Keratinocyte (primary cell): ENCODE results near the gene TRDN. TPM values are rescaled to one million over a fixed set of nuclear protein-coding genes. Genes with fewer than 3 reads are reported as not detected.

ENCODE experiments used
- DNase-seq: peaks from one replicate; pipeline ENCODE4 v3.0.0-alpha.2; 2011; ENCODE audit warnings: low read depth, missing footprints, low spot score
- FAIRE-seq: peaks from 2 replicates; lab custom pipeline; 2011; peaks lifted over from hg19 to GRCh38; lab: Jason Lieb, UNC
- H2AFZ ChIP-seq: 2 replicates; pipeline ENCODE4 v1.6.0; 2012; ENCODE audit warnings: low read length, control low read depth, inconsistent platforms; ENCODE audit not compliant: control insufficient read depth
- H3K27ac ChIP-seq: 2 replicates; pipeline ENCODE4 v1.5.1; 2011; ENCODE audit warnings: low read length; ENCODE audit not compliant: control insufficient read depth, insufficient read depth
- H3K27me3 ChIP-seq: 3 replicates; pipeline ENCODE4 v1.6.0; 2011; ENCODE audit warnings: low read length; ENCODE audit not compliant: control insufficient read depth, insufficient read depth; ENCODE audit errors: extremely low read depth
- H3K36me3 ChIP-seq, 2 experiments: 2 replicates in 1 of 2; 3 replicates in 1 of 2; pipeline ENCODE4 v1.5.1; 2011; ENCODE audit warnings: low read length in 2 of 2, mild to moderate bottlenecking in 1 of 2; ENCODE audit not compliant: control insufficient read depth in 2 of 2, insufficient read depth in 2 of 2; ENCODE audit errors: extremely low read depth in 1 of 2
- H3K4me1 ChIP-seq: 3 replicates; pipeline ENCODE4 v1.5.1; 2011; ENCODE audit warnings: low read length; ENCODE audit not compliant: control insufficient read depth, insufficient read depth; ENCODE audit errors: extremely low read depth
- H3K4me2 ChIP-seq: 3 replicates; pipeline ENCODE4 v1.6.0; 2011; ENCODE audit warnings: low read depth, low read length; ENCODE audit not compliant: control insufficient read depth, insufficient read depth; ENCODE audit errors: extremely low read depth
- H3K4me3 ChIP-seq, 3 experiments: fragments of 200-600 bp in 1 of 3; sonication (generic) in 1 of 3; 2 replicates in 2 of 3; 3 replicates in 1 of 3; pipeline ENCODE4 v1.5.1; 2011 to 2016; ENCODE audit warnings: low read length in 3 of 3, mild to moderate bottlenecking in 3 of 3, control low read depth in 2 of 3, inconsistent platforms in 1 of 3, low read depth in 1 of 3, mixed read lengths in 1 of 3, mixed run types in 1 of 3, moderate library complexity in 1 of 3; ENCODE audit not compliant: control insufficient read depth in 2 of 3, insufficient read depth in 2 of 3; ENCODE audit errors: extremely low read depth in 1 of 3
- H3K79me2 ChIP-seq: 2 replicates; pipeline ENCODE4 v1.6.0; 2012; ENCODE audit warnings: low read length; ENCODE audit not compliant: control insufficient read depth, insufficient read depth
- H3K9ac ChIP-seq: 3 replicates; pipeline ENCODE4 v1.6.0; 2011; ENCODE audit warnings: low read length; ENCODE audit not compliant: control insufficient read depth, insufficient read depth; ENCODE audit errors: extremely low read depth
- H3K9me1 ChIP-seq: 3 replicates; pipeline ENCODE4 v1.6.0; 2011; ENCODE audit warnings: low read length; ENCODE audit not compliant: control insufficient read depth, insufficient read depth; ENCODE audit errors: extremely low read depth
- H3K9me3 ChIP-seq: 2 replicates; pipeline ENCODE4 v1.5.1; 2012; ENCODE audit warnings: low read depth, low read length; ENCODE audit not compliant: control insufficient read depth
- H4K20me1 ChIP-seq: 3 replicates; pipeline ENCODE4 v1.6.0; 2011; ENCODE audit warnings: low read length; ENCODE audit not compliant: control insufficient read depth, insufficient read depth; ENCODE audit errors: extremely low read depth
- CTCF ChIP-seq, 3 experiments: IDR thresholded peaks in 1 of 3; conservative IDR thresholded peaks in 1 of 3; optimal IDR thresholded peaks in 1 of 3; 2 replicates in 2 of 3; 3 replicates in 1 of 3; pipeline versions ENCODE3 to v1.5.1; 2011; ENCODE audit warnings: low read length in 3 of 3, mild to moderate bottlenecking in 3 of 3, moderate library complexity in 2 of 3, control low read depth in 1 of 3, inconsistent platforms in 1 of 3; ENCODE audit not compliant: insufficient read depth in 2 of 3; ENCODE audit errors: extremely low read depth in 1 of 3
- EZH2 ChIP-seq: IDR thresholded peaks from one replicate; pipeline ENCODE4 v1.6.1; 2012; ENCODE audit warnings: inconsistent platforms, mild to moderate bottlenecking, low read length, moderate library complexity
- dilution Hi-C: fragments of 300-500 bp; cut with MboI; formaldehyde crosslinking; loops from one replicate; pipeline ENCODE4 v1.7.0; 2020; ENCODE audit warnings: low sequenced_read_pairs; ENCODE audit not compliant: extremely low pct_ligation_motif_present
- polyA plus RNA-seq, 5 experiments: library from polyadenylated mRNA; depleted of rRNA in 3 of 5; stranded (reverse) in 3 of 5; stranded (forward) in 1 of 5; unstranded in 1 of 5; fragments of >200 nt; gene quantifications; 1 replicate in 1 of 5; 2 replicates in 3 of 5; 3 replicates in 1 of 5; pipeline versions ENCODE4 v1.2.1 to v1.2.3, GENCODE V29; 2011 to 2012; ENCODE audit warnings: missing spikeins in 2 of 5, low read depth in 1 of 5, low replicate concordance in 1 of 5

The TRDN gene
- polyA plus RNA-seq, 1 donor (not counting 4 experiments of a cell fraction or from before 2014, with no cell fraction given): not detected

- DNase-seq: no peak
- FAIRE-seq: no peak
- no peaks in the 10 kb centered on the region for H3K4me1 ChIP-seq
These were observed 468.3 kb downstream of the TRDN start for GRCh38 chr6:123168466-123168865.

More at GRCh38 chr6:123168466-123168865, 468.3 kb downstream of the TRDN start:
- no peaks in the 10 kb centered on the region for H3K27me3 ChIP-seq
- H3K4me2 ChIP-seq: no peak overlapping the region
- TF ChIP-seq EZH2 (no peak), CTCF (optimal IDR thresholded peaks at IDR 0.05 in 1 of 3, IDR thresholded peaks at IDR 0.05 in 1 of 3, conservative IDR thresholded peaks at IDR 0.05 in 1 of 3; ENCODE audit: extremely low read depth in 1 of 3, insufficient read depth in 2 of 3, low read length in 3 of 3) (no peak)
- no peak overlapping the region for H2AFZ ChIP-seq
- no peak overlapping the region for H3K27ac ChIP-seq
- dilution Hi-C loops: no loop called here
- H3K9me1 ChIP-seq: no peaks in the 10 kb centered on the region
- no peak overlapping the region for H3K9ac ChIP-seq
- H3K79me2 ChIP-seq: no peaks in the 10 kb centered on the region
- H3K4me3 ChIP-seq: no peak overlapping the region
- no peaks in the 10 kb centered on the region for H3K36me3 ChIP-seq
- H4K20me1 ChIP-seq: no peaks in the 10 kb centered on the region
- H3K9me3 ChIP-seq: no peaks in the 10 kb centered on the region

Other genes starting within 250 kb of the TRDN start
- gene NKAIN2, start 166.9 kb upstream of the TRDN start, polyA plus RNA-seq: 0.13 TPM in 1 of 3 replicates, not detected in the others